ENCODE measurements around the gene LRRC1.

The LRRC1 gene

GRCh38 chr6:53951383-53951782 is 156.6 kb downstream of the LRRC1 start:
- ChIA-PET CTCF (no interaction called here), POLR2A (no interaction called here)
- DNase-seq (ENCODE audit: extremely low spot score), result no peak
- TF ChIP-seq, protein P1, sequence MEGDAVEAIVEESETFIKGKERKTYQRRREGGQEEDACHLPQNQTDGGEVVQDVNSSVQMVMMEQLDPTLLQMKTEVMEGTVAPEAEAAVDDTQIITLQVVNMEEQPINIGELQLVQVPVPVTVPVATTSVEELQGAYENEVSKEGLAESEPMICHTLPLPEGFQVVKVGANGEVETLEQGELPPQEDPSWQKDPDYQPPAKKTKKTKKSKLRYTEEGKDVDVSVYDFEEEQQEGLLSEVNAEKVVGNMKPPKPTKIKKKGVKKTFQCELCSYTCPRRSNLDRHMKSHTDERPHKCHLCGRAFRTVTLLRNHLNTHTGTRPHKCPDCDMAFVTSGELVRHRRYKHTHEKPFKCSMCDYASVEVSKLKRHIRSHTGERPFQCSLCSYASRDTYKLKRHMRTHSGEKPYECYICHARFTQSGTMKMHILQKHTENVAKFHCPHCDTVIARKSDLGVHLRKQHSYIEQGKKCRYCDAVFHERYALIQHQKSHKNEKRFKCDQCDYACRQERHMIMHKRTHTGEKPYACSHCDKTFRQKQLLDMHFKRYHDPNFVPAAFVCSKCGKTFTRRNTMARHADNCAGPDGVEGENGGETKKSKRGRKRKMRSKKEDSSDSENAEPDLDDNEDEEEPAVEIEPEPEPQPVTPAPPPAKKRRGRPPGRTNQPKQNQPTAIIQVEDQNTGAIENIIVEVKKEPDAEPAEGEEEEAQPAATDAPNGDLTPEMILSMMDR (IDR thresholded peaks at IDR 0.05; ENCODE audit: control extremely low read depth, extremely low read depth, low read depth, missing control alignments), result no peak

DNA sequence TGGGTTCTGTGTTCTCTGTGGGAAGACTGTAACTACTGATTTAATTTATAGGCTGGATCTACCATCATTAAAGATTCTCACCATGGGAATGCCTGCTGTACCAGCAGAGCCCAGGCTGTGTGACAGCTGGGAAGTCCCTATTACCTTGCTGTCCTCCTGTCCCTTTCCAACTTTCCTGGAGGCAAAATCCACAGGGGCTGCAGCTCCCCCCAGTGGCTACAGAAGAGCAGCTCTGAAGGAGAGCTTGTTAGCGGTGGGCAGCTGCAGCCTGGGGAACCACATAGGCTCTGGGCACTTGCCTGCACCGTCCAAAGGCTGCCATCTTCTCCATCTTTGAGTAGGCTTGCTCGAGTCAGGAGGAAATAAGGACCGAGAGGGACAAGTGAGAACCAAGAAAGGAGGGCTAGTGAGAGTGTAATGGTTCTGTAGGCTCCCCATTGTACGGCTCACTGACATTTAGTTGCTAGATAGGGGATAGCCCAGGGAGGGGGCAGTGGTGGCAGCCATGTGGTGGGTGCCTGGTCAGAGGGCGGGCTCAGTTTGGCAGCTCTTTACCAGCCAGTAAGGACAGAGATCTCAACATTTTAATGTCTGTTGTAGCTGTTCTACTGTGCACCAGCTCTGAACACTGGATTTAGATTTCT is 161.4 kb downstream of the LRRC1 start:
- peak; percentile 55 for DNase-seq (ENCODE audit: extremely low spot score)
- CTCF ChIA-PET, result interaction anchor here (0.8 to 2.5 kb wide), 16 partner anchors 8 to 564 kb away, joined by 3 to 16 read pairs (median 4); partner anchors contain the start of gene LRRC1

DNA sequence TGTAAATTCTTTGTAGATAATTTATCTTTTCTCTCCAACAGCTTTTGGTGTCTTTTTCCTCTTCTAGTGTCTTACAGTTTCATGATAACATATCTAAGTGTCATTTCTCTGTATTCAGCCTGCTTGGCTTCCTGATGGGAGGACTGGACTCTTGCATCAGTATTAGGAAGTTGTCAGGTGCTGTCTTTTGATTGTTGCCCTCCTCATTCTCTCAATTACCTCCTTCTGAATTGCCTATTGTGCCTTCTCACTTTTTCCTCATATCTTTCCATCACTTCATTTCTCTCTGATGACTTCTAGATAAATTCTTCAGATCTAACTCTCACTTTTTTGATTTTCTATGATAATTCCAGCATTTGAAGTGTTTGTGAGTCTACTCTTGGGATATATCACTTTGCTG is 162.0 kb downstream of the LRRC1 start:
- no peak for DNase-seq (ENCODE audit: extremely low spot score)
- TF ChIP-seq, protein P1 (IDR thresholded peaks at IDR 0.05; ENCODE audit: control extremely low read depth, extremely low read depth, low read depth, missing control alignments), result no peak
- POLR2A ChIA-PET, result no interaction called here
- CTCF ChIA-PET, result interaction anchor here (0.8 to 2.0 kb wide), 10 partner anchors 9 to 564 kb away, joined by 3 to 16 read pairs (median 4); partner anchors contain the start of gene LRRC1

More for the DNA sequence above, 161.4 kb downstream of the LRRC1 start:
- TF ChIP-seq, protein P1 (IDR thresholded peaks at IDR 0.05; ENCODE audit: control extremely low read depth, extremely low read depth, low read depth, missing control alignments), result peak; percentile 52
- POLR2A ChIA-PET, result no interaction called here

GRCh38 chr6:53959717-53960116 is 164.9 kb downstream of the LRRC1 start:
- POLR2A ChIA-PET, result no interaction called here
- DNase-seq (ENCODE audit: extremely low spot score), result no peak
- TF ChIP-seq, protein P1 (IDR thresholded peaks at IDR 0.05; ENCODE audit: control extremely low read depth, extremely low read depth, low read depth, missing control alignments), result no peak
- CTCF ChIA-PET, result interaction anchor here (1.3 to 1.8 kb wide), 2 partner anchors 8 to 11 kb away, joined by 5 to 10 read pairs; no protein-coding TSS in a partner anchor

GRCh38 chr6:53960311-53960710 is 165.5 kb downstream of the LRRC1 start:
- ChIA-PET CTCF (interaction anchor here (1.3 kb wide), 1 partner anchor 11 kb away, joined by 5 read pairs; no protein-coding TSS in a partner anchor), POLR2A (no interaction called here)
- DNase-seq (ENCODE audit: extremely low spot score), result no peak
- TF ChIP-seq, protein P1 (IDR thresholded peaks at IDR 0.05; ENCODE audit: control extremely low read depth, extremely low read depth, low read depth, missing control alignments), result no peak

DNA sequence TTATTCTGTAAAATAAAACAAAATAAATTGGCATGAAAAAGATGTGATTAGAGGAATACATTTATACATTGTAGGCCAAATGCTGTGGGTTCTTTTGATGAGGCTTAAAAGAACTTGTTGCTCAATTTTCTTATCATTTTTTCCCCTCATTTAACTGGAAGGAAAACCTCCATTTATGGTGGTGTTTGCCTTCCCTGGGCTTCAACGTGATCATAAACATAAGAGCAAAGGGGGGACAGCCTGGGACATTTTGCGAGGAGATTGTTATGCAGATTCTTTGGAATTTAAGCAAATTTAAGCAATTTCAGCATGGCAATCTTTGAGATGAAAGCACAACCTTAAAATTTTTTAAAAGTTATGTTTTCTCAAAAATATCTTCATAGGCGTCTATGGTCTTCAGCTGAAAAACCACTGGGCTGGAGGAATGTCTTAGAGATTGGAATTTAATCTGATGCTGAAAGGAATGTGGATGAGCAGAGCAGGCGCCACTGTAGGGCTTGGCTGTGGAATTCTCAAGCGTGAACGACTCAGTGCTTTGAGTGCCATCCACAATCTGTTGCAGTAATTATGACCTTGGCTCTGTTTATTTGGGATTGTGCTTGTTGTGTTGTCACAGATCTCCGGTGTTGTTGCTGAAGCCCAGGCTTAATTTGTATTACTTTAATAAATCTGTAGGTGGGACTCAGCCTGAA is 167.0 kb downstream of the LRRC1 start:
- CTCF ChIA-PET, result interaction anchor here (1.2 kb wide), 1 partner anchor 17 kb away, joined by 3 read pairs; no protein-coding TSS in a partner anchor

More for the DNA sequence above, 167.0 kb downstream of the LRRC1 start:
- POLR2A ChIA-PET, result no interaction called here
- TF ChIP-seq, protein P1 (IDR thresholded peaks at IDR 0.05; ENCODE audit: control extremely low read depth, extremely low read depth, low read depth, missing control alignments), result no peak
- no peak for DNase-seq (ENCODE audit: extremely low spot score)

Data from GM10248 (cell line).